ENCODE data around the gene SPOP.
"Not testable (repeated sequence)": the region's sequence is repeated elsewhere in the genome, so short reads cannot be mapped to it uniquely, and the experiment has no call there.

Gene SPOP

DNA sequence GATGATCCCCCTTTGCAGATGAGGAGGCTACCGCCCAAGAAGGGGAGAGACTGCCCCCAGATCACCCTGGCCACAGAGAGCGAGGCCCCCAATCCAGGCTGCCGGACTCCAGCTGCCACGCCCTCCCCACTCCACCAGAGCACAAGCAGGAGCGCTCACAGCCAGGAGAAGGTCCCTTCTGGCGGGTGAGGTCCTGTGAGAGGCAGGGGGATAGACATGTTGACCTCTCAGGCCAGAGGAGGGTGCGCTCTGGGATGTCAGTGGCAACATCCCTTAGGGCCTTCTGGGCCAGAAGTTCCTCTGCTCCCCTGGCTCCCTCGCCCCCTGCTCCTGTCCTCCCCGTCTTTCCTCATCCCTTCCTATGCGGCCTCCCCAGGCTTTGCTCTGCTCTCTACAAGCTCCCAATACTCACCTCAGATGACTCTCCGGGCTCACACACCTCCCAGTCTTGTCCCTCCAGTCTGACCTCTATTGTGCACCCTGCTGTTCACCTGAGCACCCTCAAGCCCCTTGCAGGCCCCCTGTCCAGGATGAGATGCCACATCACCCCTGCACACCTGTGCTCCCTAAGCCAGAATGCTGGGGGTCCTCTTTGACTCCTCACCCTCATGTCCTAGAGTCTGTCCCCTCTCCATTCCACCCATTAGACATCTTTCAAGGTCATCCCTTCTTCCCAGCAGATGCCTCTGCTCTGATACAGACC lies 107.2 kb downstream of the SPOP start:
- DNase-seq, result no peak

GRCh38 chr17:49568695-49569047 lies 109.2 kb downstream of the SPOP start:
- not testable (repeated sequence) for DNase-seq

GRCh38 chr17:49567871-49568694 lies 109.8 kb downstream of the SPOP start:
- peak; percentile 73 for DNase-seq

DNA sequence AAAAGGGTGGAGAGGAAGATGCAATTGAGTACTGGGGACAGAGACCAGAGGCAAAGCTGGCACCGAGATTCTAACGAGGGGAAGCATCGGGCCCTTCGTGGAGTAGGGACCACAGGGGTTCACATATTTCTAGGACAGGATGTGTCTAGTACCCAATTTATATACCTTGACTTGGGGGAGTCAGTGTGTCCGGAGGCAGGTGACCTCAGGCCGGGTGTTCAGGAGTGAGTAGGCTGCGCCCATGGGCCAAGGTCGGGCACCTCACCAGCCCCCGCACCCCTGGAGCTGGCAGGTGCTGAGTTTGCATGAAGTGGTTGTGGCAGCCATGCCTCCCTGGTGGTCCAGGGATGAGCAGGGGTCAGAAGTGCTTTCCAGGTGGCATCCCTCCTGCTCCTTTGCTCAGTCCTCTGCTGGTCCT lies 110.8 kb downstream of the SPOP start:
- DNase-seq, result no peak

DNA sequence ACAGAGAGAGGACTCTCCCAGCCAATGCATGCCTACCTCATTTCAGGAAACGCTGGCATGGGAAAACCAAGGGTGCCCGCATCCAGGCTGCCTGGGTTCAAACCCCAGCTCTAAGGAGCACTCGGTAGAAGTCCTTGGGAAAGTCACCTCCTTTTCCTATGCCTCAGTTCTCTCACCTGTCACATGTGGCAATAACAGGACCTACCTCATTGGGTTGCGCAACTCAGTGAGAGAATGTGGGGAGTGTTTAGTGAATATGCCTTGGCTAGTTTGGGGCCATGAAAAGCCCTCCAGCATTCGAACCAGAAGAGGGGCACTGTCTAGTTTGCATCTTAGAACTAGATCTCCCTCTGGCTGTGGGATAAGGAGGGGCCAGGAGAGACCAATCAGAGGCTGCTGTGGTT lies 111.2 kb downstream of the SPOP start:
- DNase-seq, result no peak

DNA sequence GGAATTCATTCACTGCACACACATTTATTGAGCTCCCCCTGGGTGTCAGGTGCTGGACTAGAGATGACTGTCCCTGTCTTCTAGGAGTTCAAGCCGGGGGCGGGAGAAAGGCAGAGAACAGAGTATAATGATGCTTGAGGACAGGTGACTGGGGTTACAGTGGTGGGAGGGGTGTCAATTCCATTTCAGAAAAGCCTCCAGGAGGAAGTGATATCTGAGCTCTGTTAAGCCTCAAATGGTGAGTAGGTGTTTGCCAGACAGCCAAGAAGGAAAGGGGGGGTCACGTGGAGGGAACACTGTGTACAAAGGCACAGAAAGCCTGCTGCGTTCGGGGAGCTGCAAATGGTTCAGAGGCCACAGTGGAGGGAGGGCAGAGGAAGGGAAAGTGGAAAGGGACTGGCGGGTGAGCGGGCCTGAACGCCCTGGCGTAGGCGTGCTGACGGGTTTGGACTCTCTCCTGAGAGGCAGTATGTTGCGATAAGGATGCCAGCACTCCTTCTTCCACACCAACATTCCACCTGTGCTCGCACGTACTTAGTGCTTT lies 111.9 kb downstream of the SPOP start:
- no peak for DNase-seq

DNA sequence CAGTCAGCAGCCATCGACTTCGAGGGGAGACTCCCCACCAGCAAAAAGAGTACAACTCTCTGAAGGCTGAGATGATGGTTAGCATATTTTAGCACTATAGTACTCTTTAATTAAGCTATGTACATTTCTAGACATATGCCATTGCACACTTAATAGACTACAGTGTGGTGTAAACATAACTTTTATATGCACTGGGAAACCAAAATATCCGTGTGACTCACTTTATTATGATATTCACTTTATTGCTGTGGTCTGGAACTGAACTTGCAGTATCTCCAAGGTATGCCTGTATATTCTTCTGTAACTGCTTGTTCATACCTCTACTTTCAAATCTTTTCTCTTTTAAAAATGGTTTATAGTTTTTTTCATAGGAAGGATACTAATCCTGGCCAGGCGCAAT lies 113.3 kb downstream of the SPOP start:
- DNase-seq, result no peak

DNA sequence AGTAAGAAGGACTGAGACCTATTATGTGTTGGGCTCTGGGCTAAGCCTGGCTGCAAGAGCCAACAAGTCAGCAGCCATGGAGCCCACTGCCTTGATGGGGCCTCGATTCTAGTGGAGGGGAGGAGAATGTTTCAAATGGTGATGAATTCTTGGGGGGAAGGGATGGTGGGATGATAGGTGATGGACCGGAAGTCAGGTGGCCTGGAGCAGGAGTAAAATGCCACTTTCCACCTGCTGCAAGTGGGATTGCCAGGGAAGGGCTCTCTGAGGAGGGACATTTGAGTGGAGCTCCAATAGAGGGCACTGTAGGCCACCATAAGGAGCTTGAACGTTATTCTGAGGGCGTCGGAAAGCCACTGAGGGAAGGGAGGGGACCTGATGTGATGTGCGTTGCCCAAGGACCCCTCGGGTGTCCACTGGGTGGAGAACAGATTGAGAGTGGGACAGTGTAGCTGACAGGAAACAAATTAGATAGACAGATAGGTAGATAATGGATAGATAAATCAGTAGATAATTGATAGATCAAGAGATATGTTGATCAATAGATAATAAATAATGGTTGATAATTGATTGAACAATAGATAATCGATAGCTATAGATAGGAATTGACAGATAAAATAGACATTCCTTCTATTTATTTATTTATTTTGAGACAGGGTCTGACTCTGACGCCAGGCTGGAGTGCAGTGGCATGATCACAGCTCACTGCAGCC lies 120.4 kb downstream of the SPOP start:
- DNase-seq, result peak; percentile 49

DNA sequence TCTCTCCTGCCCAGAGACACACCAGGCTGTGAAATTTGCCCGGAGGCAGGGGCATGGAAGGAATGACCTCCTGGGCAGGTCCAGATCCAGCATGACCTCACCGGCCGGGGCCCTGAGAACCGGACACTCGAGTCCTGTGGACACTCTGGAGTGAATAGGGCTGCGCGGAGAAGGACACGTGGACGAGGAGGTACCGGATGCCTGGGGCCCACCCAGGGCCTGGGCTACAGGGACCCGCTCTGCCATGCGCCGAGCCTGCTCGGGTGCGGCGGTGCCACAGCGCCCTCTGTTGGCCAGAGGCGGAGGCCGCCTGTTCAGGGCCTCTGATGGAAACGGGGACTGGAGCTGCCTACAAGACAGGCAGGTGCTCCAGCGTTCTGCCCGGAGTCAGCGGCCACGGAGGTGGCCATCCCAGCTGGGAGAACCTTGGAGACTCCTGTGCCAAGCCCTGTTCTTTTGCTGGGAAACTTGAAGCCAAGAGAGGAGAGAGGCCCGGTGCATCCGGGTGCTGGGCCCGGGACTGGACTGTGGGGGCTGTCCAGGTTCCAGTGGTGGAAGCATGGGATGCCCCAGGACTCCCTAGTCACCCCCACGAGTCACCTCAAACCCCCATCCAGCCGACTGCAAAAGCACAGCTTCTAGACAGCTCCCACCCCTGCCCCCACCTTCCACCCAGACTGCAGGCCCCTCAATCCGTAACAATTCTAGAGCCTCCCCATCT lies 121.5 kb downstream of the SPOP start:
- DNase-seq, result peak; percentile 46

- no peak for DNase-seq
Observed at GRCh38 chr17:49555495-49556222, 122.2 kb downstream of the SPOP start.

DNA sequence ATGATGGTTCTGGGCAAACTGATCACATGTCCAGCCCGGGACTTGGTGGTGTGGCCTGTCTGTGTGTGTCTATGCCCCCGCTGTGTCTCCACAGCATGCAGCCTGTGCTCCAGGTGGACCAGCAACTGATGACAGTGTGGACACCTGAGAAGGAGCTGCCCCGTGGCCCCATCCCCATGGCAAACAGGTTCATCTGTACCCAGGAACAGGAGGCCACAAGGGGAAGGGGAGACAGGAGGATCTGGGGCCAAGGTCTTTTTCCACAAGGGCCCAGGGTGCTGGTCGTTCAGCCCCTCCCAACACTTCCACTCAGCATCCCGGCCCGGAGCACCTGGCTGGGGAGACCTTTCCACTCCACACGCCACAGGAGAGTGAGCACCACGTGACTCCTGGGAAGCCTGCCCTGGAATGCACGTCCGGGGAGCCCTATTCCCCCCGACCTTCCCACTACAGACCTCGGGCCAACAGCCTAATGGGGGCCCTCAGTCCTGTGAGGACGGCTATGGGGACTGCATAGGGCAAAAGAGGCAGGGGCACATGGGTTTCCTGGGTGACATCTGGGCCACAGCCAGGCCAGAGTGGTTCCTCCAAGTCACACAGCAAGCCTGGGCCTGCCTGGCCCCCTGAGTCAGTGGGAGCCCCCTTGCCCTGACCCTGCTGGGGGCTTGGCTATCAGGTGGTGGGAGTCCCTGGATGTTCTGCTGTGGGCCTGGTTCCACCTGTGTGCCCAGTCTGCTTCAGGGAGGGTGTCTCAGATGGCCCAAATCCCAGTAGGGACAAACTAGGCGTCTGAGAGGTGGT lies 123.0 kb downstream of the SPOP start:
- no peak for DNase-seq

DNA sequence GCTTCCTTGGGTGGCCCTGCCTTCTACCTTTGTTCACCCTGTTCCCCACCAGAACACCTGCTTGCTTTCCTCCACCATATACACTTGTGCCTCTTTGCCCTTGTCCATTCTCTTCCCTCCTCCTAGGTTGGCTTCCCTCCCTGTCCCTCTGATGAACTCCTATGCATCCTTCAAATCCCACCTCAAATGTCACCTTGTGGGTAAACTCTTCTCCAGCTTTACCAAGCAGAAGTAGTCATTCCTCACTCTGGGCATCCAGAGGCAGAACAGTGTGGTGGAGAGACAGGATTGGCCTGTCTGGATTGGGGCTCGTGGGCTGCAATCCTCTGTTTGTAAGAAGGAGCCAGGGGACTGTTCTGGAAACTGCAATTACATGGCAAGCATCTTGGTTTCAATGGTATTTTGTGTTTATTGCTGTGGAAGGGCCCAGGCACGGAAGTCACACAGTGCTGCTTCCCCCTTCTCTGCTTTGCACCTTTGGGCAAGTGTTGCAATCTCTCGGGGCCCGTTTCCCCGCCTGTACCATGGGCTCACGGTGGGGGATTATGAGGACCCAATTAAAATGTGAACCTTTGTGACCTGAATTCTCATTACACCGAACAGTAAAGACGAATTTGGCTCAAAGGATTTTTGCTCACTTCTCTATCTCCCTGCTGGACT lies 124.1 kb downstream of the SPOP start:
- no peak for DNase-seq

GRCh38 chr17:49552070-49552751 lies 125.7 kb downstream of the SPOP start:
- peak; percentile 15 for DNase-seq

DNA sequence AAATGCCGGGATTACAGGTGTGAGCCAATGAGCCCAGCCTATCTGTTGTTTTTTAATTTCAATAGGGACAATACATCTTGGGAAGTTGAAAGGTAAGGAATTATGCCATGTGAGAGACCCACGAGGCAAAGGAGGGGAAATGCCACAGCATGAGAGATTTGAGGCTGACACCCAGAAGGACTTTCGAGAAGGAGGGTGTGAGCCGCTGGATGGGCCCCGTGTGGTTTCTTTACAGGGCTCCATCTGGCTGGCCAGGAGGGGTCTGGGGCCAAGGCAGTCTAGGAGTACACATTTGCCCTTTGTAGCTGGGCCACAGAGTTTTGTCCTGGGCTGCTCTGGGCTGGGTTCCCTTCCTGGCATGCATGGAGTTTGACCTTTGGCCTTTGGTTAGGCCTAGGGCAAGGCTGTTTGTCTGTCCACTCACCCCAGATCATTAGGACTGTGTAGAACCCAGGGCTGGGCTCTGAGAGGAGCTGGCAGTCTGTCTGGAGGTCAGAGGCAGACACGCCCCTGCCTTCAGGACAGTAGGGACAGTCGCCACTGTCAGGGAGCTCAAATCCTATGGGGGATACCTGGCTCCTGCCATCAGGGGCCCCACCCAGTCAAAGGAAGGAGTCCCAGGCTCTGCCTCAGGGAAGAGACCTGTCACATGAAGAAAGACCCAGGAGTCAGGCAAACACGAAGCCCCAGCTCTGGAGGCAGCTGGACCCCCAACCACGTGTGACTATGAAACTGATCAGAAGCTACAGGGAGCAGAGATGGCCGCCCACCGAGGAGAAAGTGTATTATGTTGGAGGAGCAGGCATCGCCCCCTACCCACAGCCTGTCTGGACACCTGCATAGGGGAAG lies 126.5 kb downstream of the SPOP start:
- DNase-seq, result no peak

DNA sequence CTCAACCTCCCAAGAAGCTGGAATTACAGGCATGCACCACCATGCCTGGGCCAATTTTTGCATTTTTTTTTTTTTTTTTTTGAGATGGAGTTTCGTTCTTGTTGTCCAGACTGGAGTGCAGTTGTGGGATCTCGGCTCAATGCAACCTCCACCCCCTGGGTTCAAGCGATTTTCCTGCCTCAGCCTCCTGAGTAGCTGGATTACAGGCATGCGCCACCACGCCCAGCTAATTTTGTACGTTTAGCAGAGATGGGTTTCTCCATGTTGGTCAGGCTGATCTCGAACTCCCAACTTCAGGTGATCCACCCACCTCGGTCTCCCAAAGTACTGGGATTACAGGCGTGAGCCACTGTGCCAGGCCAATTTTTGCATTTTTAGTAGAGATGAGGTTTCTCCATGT lies 127.1 kb downstream of the SPOP start:
- not testable (repeated sequence) for DNase-seq

- no peak for DNase-seq
Observed at GRCh38 chr17:49549691-49550678, 127.9 kb downstream of the SPOP start.

- no peak for DNase-seq
Observed at GRCh38 chr17:49549311-49549605, 128.6 kb downstream of the SPOP start.
